A673 (cell line): ENCODE measurements around the gene FGFBP3.

Experiments used
- CTCF ChIP-seq: fragments of 300-800, 200-600 bp; sonication (generic); conservative IDR thresholded peaks from 2 replicates; pipeline ENCODE4 v1.5.1; 2017; ENCODE audit warnings: low read depth, mild to moderate bottlenecking, antibody characterized with exemption, low read length, moderate library complexity, mixed read lengths
- EZH2 ChIP-seq: fragments of 200-600 bp; sonication (generic); IDR thresholded peaks from 2 replicates; pipeline ENCODE4 v1.6.1; 2017; ENCODE audit warnings: borderline replicate concordance, low read depth, mild to moderate bottlenecking, mixed read lengths, antibody characterized with exemption, low read length; ENCODE audit not compliant: poor library complexity, severe bottlenecking

GRCh38 chr10:91884536-91884935 lies 24.8 kb downstream of the FGFBP3 start:
- no peak for TF ChIP-seq CTCF
- no peak for TF ChIP-seq EZH2
